GM12878 (cell line): ENCODE measurements around the gene CAMK2G. TPM values are rescaled to one million over a fixed set of nuclear protein-coding genes. Genes with fewer than 3 reads are reported as not detected.
A peak's percentile ranks its signal among the peaks of the same experiment; 100 is the strongest.

Experiments
- BMI1 ChIP-seq: fragments of 450-650 bp; IDR thresholded peaks from 2 replicates; pipeline ENCODE4 v1.6.1; 2016; ENCODE audit warnings: mild to moderate bottlenecking, moderate library complexity, borderline replicate concordance
- EED ChIP-seq: sonication (generic); IDR thresholded peaks from 2 replicates; pipeline ENCODE4 v1.6.1; 2016; ENCODE audit warnings: antibody characterized with exemption, low read depth
- EZH2 ChIP-seq: IDR thresholded peaks from 2 replicates; pipeline ENCODE4 v1.6.1; 2012; ENCODE audit warnings: low read depth, mild to moderate bottlenecking, control low read depth, inconsistent platforms, low read length, borderline replicate concordance; ENCODE audit not compliant: control insufficient read depth
- FOXM1 ChIP-seq: IDR thresholded peaks from 2 replicates; pipeline ENCODE4 v1.6.1; 2012; ENCODE audit warnings: low read depth, mild to moderate bottlenecking, inconsistent platforms, low read length, moderate library complexity
- MEF2B ChIP-seq: fragments of 450-650 bp; IDR thresholded peaks from 2 replicates; pipeline ENCODE4 v1.6.1; 2018; ENCODE audit warnings: mild to moderate bottlenecking, moderate library complexity; ENCODE audit not compliant: partially characterized antibody, poor library complexity, severe bottlenecking
- MTA2 ChIP-seq: fragments of 450-650 bp; IDR thresholded peaks from 2 replicates; pipeline ENCODE4 v1.6.1; 2016; ENCODE audit warnings: low read depth, mild to moderate bottlenecking, moderate library complexity
- PML ChIP-seq: IDR thresholded peaks from 2 replicates; pipeline ENCODE4 v1.6.1; 2012; ENCODE audit warnings: low read length, inconsistent platforms
- POLR2AphosphoS2 ChIP-seq: IDR thresholded peaks from 2 replicates; pipeline ENCODE4 v1.6.1; 2011; ENCODE audit warnings: low read depth, mild to moderate bottlenecking, low read length, improper control_type of control experiment, moderate library complexity
- RAD51 ChIP-seq: fragments of 450-650 bp; IDR thresholded peaks from 2 replicates; pipeline ENCODE4 v1.6.1; 2016; ENCODE audit warnings: moderate library complexity, mild to moderate bottlenecking, inconsistent platforms
- RFX5 ChIP-seq: IDR thresholded peaks from 2 replicates; pipeline ENCODE4 v1.6.1; 2011; ENCODE audit warnings: low read depth, low read length, improper control_type of control experiment
- SP1 ChIP-seq: IDR thresholded peaks from one replicate; pipeline ENCODE4 v1.6.1; 2011; ENCODE audit warnings: low read depth, low read length
- SPI1 ChIP-seq: IDR thresholded peaks from 2 replicates; pipeline ENCODE4 v1.6.1; 2011; ENCODE audit warnings: low read depth, mild to moderate bottlenecking, low read length, moderate library complexity, borderline replicate concordance; ENCODE audit not compliant: insufficient read depth
- SRF ChIP-seq, 2 experiments: IDR thresholded peaks; 2 replicates each; pipeline ENCODE4 v1.6.1; 2011; ENCODE audit warnings: low read depth in 2 of 2, low read length in 2 of 2, mild to moderate bottlenecking in 1 of 2, moderate library complexity in 1 of 2
- STAT1 ChIP-seq: fragments of 450-650 bp; conservative IDR thresholded peaks from 2 replicates; pipeline ENCODE4 v1.6.1; 2014; ENCODE audit warnings: antibody characterized with exemption, mild to moderate bottlenecking
- TBL1XR1 ChIP-seq: IDR thresholded peaks from 2 replicates; pipeline ENCODE4 v1.6.1; 2012; ENCODE audit warnings: low read depth, low read length, improper control_type of control experiment
- TCF7 ChIP-seq: IDR thresholded peaks from 2 replicates; pipeline ENCODE4 v1.6.1; 2014; ENCODE audit warnings: antibody characterized with exemption, borderline replicate concordance
- ZNF274 ChIP-seq: IDR thresholded peaks from one replicate; pipeline ENCODE4 v1.8.0; 2011; ENCODE audit not compliant: insufficient read length, insufficient read depth
- polyA plus RNA-seq, 11 experiments: library from polyadenylated mRNA; depleted of rRNA in 4 of 11; unstranded in 6 of 11; stranded (reverse) in 5 of 11; fragments of >200 nt; fragmentation: Nextera tagmentation in 4 of 11; fragmentation: Illumina TruSeq in 1 of 11; extraction: Ambion mirVana in 4 of 11; extraction: Trizol in 1 of 11; gene quantifications; 1 replicate in 1 of 11; 2 replicates in 10 of 11; pipeline versions ENCODE4 v1.2.1 to v1.2.3, GENCODE V29; 2011 to 2016; ENCODE audit warnings: inconsistent platforms in 2 of 11, missing spikeins in 2 of 11, low read depth in 1 of 11
- total RNA-seq, 4 experiments: library from RNA; depleted of rRNA in 3 of 4; stranded (reverse); fragments of >200 nt in 3 of 4; fragmentation: Illumina TruSeq in 1 of 4; extraction: Trizol in 1 of 4; gene quantifications; 2 replicates each; pipeline versions ENCODE4 v1.2.1 to v1.2.3, GENCODE V29; 2013 to 2021
- TF ChIP-seq, protein P1 (sequence below): IDR thresholded peaks from 2 replicates; pipeline ENCODE4 v1.6.1; 2012; ENCODE audit warnings: mild to moderate bottlenecking, low read depth, low read length
- TF ChIP-seq, protein P2 (sequence below): fragments of 450-650 bp; IDR thresholded peaks from 2 replicates; pipeline ENCODE4 v1.6.1; 2016; ENCODE audit warnings: mild to moderate bottlenecking
- TF ChIP-seq, protein P3 (sequence below): fragments of 450-650 bp; IDR thresholded peaks from 2 replicates; pipeline ENCODE4 v1.6.1; 2017; ENCODE audit warnings: borderline replicate concordance
- TF ChIP-seq, protein P4 (sequence below): fragments of 450-650 bp; IDR thresholded peaks from 2 replicates; pipeline ENCODE4 v1.6.1; 2017; ENCODE audit warnings: antibody characterized with exemption, mild to moderate bottlenecking, moderate library complexity

CAMK2G gene
- total and polyA plus RNA-seq, 10 of the 15 experiments (the other 5 are each of a cell fraction or from before 2014, with no cell fraction given), result 5.5 to 24.3 (median 16.9) TPM

DNA sequence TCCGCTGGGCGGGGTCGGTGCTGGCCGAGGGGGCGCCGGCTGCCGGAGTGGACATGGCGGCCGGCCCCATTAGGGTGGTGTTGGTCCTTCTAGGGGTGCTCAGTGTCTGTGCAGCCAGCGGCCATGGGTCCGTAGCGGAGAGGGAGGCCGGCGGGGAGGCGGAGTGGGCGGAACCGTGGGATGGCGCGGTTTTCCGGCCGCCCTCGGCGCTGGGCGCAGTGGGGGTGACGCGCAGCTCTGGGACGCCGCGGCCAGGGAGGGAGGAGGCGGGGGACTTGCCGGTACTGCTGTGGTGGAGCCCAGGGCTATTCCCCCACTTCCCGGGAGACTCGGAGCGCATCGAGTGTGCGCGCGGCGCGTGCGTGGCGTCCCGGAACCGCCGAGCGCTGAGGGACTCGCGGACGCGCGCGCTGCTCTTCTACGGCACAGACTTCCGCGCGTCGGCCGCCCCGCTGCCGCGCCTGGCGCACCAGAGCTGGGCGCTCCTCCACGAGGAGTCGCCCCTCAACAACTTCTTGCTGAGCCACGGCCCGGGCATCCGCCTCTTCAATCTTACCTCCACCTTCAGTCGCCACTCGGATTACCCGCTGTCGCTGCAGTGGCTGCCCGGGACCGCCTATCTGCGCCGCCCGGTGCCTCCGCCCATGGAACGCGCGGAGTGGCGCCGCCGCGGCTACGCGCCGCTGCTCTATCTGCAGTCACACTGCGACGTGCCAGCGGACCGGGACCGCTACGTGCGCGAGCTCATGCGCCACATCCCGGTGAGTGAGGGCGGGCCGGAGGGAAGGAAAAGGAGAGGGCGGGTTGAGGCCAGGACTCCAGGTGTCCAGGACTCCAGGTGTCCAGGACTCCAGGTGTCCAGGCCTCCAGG lies 101.8 kb downstream of the CAMK2G start (continued):
- TF ChIP-seq EZH2 (no peak), SRF (IDR thresholded peaks at IDR 0.05; ENCODE audit: low read depth in 2 of 2, low read length in 2 of 2) (0 out of 4 replicates have a peak, but pooled peaks of 1 of the 2 experiments have one; percentile 32), EED (peak; percentile 60; the same call in 1 of the 2 replicates), ZNF274 (no peak), TBL1XR1 (no peak), TCF7 (no peak), RFX5 (no peak), MTA2 (0 out of 2 replicates have a peak, but pooled peaks have one; percentile 13), BMI1 (peak; percentile 30; the same call in 1 of the 2 replicates), FOXM1 (no peak), STAT1 (no peak), POLR2AphosphoS2 (peak; percentile 92), SP1 (no peak), PML (peak; percentile 93), MEF2B (peak; percentile 44), SPI1 (no peak), RAD51 (no peak)
- TF ChIP-seq, protein P1, sequence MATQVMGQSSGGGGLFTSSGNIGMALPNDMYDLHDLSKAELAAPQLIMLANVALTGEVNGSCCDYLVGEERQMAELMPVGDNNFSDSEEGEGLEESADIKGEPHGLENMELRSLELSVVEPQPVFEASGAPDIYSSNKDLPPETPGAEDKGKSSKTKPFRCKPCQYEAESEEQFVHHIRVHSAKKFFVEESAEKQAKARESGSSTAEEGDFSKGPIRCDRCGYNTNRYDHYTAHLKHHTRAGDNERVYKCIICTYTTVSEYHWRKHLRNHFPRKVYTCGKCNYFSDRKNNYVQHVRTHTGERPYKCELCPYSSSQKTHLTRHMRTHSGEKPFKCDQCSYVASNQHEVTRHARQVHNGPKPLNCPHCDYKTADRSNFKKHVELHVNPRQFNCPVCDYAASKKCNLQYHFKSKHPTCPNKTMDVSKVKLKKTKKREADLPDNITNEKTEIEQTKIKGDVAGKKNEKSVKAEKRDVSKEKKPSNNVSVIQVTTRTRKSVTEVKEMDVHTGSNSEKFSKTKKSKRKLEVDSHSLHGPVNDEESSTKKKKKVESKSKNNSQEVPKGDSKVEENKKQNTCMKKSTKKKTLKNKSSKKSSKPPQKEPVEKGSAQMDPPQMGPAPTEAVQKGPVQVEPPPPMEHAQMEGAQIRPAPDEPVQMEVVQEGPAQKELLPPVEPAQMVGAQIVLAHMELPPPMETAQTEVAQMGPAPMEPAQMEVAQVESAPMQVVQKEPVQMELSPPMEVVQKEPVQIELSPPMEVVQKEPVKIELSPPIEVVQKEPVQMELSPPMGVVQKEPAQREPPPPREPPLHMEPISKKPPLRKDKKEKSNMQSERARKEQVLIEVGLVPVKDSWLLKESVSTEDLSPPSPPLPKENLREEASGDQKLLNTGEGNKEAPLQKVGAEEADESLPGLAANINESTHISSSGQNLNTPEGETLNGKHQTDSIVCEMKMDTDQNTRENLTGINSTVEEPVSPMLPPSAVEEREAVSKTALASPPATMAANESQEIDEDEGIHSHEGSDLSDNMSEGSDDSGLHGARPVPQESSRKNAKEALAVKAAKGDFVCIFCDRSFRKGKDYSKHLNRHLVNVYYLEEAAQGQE, result no peak
- TF ChIP-seq, protein P2, sequence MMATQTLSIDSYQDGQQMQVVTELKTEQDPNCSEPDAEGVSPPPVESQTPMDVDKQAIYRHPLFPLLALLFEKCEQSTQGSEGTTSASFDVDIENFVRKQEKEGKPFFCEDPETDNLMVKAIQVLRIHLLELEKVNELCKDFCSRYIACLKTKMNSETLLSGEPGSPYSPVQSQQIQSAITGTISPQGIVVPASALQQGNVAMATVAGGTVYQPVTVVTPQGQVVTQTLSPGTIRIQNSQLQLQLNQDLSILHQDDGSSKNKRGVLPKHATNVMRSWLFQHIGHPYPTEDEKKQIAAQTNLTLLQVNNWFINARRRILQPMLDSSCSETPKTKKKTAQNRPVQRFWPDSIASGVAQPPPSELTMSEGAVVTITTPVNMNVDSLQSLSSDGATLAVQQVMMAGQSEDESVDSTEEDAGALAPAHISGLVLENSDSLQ, result peak; percentile 47; the same call in 1 of the 2 replicates
- TF ChIP-seq, protein P3, sequence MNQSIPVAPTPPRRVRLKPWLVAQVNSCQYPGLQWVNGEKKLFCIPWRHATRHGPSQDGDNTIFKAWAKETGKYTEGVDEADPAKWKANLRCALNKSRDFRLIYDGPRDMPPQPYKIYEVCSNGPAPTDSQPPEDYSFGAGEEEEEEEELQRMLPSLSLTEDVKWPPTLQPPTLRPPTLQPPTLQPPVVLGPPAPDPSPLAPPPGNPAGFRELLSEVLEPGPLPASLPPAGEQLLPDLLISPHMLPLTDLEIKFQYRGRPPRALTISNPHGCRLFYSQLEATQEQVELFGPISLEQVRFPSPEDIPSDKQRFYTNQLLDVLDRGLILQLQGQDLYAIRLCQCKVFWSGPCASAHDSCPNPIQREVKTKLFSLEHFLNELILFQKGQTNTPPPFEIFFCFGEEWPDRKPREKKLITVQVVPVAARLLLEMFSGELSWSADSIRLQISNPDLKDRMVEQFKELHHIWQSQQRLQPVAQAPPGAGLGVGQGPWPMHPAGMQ, result no peak
- TF ChIP-seq, protein P4, sequence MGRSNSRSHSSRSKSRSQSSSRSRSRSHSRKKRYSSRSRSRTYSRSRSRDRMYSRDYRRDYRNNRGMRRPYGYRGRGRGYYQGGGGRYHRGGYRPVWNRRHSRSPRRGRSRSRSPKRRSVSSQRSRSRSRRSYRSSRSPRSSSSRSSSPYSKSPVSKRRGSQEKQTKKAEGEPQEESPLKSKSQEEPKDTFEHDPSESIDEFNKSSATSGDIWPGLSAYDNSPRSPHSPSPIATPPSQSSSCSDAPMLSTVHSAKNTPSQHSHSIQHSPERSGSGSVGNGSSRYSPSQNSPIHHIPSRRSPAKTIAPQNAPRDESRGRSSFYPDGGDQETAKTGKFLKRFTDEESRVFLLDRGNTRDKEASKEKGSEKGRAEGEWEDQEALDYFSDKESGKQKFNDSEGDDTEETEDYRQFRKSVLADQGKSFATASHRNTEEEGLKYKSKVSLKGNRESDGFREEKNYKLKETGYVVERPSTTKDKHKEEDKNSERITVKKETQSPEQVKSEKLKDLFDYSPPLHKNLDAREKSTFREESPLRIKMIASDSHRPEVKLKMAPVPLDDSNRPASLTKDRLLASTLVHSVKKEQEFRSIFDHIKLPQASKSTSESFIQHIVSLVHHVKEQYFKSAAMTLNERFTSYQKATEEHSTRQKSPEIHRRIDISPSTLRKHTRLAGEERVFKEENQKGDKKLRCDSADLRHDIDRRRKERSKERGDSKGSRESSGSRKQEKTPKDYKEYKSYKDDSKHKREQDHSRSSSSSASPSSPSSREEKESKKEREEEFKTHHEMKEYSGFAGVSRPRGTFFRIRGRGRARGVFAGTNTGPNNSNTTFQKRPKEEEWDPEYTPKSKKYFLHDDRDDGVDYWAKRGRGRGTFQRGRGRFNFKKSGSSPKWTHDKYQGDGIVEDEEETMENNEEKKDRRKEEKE, result no peak
